Middle frontal gyrus (tissue), 1 donor: Measurements from ENCODE around the gene TSPAN19.

Experiments
- DNase-seq: peaks from one replicate; pipeline ENCODE4 v3.0.0-alpha.2; 2015; ENCODE audit warnings: low spot score; ENCODE audit errors: extremely low spot score

TSPAN19 gene

GRCh38 chr12:85002778-85003296 lies 33.2 kb downstream of the TSPAN19 start:
- DNase-seq: no peak

- no peak for DNase-seq
Observed at GRCh38 chr12:85000729-85001128, 35.3 kb downstream of the TSPAN19 start.

- no peak for DNase-seq
Observed at GRCh38 chr12:84998341-84998740, 37.7 kb downstream of the TSPAN19 start.

GRCh38 chr12:84996759-84997158 lies 39.3 kb downstream of the TSPAN19 start:
- no peak for DNase-seq

DNA sequence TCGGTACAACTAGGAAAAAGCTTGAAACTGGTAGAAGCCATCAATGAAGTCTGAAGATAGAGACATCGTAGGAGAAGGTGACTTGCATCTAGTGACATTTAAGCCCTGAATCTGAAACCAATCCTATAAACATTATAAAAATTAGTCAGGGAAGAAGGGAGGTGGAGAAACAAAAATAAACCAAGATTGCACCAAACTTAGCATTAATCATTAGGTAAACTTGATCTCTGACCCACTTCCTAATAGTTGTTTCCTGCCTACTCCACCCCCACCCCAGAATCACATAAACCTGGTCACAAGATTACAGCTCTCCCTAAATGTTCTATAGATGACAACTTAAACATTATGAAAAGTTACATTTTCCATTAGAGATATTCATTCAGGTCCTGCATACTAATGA lies 40.4 kb downstream of the TSPAN19 start:
- no peak for DNase-seq

DNA sequence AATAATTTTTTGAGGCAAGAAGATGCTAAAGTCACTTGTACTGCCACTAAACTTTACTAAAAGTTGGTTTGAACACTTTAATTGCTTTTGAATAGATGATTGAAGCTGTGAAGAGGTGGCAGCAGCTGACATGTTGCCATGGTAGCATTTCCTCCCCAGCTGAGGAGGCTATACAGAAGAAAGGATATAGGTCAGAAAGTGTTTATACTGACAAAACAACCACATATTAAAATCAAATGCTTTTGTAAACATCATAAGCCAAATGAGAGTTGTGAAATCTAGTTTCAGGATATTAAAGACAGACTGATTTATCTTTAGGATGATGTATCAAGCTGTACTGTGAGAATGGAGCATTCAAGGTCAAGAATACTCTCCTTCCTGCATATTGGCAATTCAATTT lies 41.7 kb downstream of the TSPAN19 start:
- DNase-seq: no peak

GRCh38 chr12:84986586-84986985 lies 49.5 kb downstream of the TSPAN19 start:
- no peak for DNase-seq

GRCh38 chr12:84986117-84986516 lies 50.0 kb downstream of the TSPAN19 start:
- DNase-seq: no peak

GRCh38 chr12:84983289-84983688 lies 52.8 kb downstream of the TSPAN19 start:
- no peak for DNase-seq

- DNase-seq: no peak
Observed at GRCh38 chr12:84982888-84983287, 53.2 kb downstream of the TSPAN19 start.

GRCh38 chr12:84978921-84979320 lies 57.2 kb downstream of the TSPAN19 start:
- DNase-seq: no peak

DNA sequence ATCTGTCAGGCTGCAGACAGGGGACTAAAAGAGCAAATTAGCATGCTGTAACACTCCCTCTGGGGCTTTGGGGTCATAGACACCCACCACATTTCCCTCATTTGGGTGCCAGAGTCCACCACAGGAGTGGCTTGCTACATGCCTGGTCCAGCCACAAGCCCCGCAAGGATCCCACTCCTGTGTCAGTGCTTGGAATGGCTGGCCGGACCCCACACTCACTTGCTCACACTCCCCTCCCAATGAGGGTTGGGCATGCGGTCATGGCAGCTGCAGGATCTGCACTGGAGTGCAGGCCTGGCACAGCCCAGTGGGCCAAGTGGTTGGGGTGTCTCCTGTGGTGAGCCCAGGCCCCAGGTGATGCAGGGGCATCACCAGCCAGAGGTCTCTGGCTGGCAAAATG lies 59.9 kb downstream of the TSPAN19 start:
- DNase-seq: no peak

DNA sequence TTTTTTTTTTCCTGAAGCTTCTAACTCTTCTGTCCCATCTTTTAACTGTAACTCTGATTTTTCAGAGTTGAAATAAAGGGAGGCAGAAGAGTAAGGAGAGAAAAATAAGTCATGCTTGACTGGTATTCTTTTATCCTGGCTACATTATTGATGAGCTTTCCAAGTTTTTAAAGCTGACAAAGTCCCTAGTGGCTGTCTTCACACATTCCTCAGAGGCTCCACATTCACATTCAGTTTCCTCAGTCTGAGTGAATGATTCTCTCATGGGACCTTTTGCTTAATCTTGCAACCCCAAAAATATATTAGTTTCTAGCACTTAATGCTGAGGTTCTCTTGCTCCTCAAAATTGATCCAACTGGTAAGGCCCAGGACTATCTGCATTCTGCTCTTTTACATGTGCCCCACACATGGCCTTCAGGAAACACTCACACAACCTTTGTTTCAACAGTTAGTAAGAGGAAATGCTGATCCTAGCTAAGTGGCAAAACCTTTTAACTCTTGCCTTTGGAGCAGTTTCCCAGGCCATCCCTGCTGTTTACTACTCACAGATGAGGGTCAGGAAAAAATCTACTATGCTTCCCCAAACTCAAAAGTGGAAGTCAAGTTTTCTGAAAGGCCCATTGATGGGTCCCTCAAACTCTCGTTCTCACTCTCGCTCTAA lies 61.8 kb downstream of the TSPAN19 start:
- DNase-seq: no peak

GRCh38 chr12:84973026-84973425 lies 63.1 kb downstream of the TSPAN19 start:
- no peak for DNase-seq

DNA sequence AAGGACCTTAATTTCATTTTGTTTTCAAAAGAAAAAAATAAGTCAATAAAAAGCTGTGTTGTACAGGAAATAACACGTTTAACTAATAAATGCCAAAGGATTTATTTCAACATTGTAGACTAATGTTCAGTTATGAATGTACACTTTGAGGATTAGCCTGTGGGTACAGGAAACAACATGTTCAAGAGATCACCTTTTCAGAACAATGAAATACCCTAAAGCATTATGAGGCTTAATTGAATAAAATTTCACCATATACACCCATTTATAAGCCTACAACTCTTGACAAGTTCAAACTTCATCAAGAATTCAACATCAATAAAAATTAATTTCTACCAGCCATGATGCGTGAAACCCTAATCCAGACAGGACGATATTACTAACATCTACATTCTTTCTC lies 66.9 kb downstream of the TSPAN19 start:
- no peak for DNase-seq
